HG02973 (cell line): ENCODE measurements around the gene SLC6A18.
"Not testable (repeated sequence)": the region's sequence is repeated elsewhere in the genome, so short reads cannot be mapped to it uniquely, and the experiment has no call there.

ENCODE experiments used
- ATAC-seq: cut with Tn5 transposase; IDR thresholded peaks from one replicate; pipeline ENCODE4 v1.9.1; 2021; ENCODE audit warnings: moderate library complexity; ENCODE audit not compliant: unreplicated experiment

Gene SLC6A18

DNA sequence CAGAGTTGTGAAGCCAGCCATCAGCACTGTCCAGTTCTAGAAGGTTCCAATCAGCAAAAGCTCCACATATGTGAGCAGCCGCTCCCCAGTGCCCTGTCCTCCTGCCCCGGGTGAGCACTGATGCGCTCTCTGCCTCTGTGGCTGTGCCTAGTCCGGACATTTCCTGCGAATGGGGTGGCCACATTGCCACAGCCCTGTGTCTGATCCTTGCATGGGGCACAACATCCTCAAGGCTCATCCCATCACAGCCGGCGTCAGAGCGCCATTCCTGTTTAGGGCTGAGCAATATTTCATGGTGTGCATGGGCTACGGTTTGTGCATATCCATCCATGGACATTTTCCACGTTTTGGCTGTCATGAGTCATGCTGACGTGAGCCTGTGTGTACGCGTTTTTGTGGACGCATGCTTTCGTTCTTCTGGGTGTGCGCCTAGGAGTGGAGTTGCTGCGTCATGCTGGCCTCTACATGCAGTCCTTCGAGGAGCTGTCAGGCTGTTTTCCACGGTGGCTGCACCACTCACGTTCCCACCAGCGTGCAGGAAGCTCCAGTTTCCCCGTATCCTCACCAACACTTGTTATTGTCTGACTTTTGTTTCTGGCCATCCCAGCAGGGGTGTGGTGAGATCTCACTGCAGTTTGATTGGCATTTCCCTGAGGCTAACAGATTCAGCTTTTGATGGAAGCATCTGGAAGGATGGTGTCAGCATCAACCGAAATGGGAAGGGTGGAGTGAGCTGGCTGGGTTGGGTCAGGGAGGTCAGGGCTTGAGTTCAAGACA, 9.7 kb upstream of the SLC6A18 start:
- no peak for ATAC-seq

DNA sequence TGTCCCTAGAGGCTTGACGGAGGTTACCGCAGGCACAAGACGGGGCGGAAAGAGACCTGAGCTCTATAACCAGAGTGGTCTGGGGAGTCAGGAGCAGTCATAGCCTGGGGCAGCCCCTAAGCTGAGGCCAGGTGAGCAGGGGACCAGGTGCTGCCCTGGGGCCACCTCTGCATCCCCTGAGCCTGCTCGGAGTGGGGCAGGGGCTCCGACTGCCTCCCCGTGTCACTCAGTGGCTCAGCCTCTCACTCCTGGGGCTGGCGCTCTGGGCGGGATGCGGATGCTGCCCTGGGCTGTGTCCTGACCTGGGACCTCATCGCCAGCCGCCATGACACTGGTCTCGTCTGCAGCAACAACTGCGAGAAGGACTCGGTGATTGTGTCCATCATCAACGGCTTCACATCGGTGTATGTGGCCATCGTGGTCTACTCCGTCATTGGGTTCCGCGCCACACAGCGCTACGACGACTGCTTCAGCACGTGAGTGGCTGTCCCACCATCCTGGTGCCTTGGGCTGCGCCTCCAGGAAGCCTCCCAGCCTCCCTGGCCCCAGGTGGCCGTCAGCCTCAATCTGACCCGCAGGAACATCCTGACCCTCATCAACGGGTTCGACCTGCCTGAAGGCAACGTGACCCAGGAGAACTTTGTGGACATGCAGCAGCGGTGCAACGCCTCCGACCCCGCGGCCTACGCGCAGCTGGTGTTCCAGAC, 8.8 kb upstream of the SLC6A18 start:
- no peak for ATAC-seq

DNA sequence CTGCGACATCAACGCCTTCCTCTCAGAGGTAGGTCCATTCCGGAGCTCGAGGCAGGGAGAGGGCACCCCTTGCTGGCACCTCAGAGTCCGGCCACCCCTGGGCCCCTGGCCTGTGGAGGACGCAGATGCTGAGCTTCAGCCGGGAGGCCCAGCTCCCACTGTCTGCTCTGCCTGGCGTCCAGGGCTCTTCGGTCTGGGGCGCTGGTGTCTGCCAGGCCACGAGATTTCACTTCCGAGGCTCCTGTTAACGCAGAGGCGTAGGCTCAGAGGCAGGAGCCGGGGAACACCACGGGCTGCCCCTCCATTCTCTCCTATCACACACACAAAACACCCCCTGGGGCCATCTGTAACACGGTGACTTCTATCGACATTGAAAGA, 8.3 kb upstream of the SLC6A18 start:
- no peak for ATAC-seq

DNA sequence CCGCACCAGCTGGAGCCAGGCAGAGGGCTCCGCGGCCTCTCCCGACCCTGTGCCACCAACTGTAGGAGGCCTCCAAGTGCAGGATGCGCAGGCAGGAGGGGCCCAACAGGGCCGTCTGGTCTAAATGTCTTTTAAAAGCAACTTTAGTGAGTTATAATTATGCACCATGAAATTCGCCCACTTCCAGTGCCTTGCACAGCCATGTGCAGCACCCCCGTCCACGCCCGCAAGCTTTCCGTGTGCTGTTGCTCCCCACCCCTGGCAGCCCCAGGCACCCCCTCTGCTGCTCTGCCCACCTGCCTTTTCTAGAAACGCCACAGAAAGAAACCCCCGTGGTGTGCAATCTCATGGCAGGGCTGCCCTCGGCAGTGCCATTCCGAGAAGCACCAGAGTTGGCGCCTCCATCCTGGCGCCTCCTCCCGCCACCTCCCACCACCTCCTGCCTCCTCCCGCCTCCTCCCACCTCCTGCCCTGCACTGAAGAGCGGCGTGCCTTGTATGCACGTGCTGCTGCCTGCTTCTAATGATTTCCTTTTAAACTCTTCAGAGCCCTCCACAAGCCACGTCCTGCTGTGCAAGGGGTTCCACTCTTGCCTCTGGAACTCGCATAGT, 7.5 kb upstream of the SLC6A18 start:
- ATAC-seq: no peak

DNA sequence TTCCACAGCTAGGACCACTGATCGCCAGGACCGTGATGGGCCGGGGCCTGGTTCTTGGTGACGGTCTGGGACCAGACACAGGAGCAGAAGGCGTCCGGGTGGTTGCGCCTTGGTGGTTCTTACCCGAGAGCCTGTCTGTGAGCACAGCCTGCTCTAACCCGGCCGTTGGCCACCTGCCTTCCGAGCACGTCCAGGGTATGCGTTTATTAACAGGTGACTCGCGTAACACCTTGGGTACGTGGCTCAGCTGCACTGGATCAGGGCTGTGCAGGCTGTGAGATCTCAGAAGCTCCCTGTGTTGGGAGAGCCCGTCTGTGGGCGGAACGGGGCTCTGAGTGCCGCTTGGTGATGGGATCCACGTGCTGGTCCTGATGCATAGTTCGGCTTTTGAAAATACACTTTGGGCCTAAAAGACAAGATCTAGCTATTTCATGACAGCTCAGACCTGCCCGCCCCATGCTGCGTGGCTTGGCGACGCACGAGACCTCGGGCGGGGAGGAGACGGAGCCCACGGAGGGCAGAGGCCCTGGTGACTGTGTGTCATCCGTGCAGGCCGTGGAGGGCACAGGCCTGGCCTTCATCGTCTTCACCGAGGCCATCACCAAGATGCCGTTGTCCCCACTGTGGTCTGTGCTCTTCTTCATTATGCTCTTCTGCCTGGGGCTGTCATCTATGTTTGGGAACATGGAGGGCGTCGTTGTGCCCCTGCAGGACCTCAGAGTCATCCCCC, 6.7 kb upstream of the SLC6A18 start:
- ATAC-seq: no peak

DNA sequence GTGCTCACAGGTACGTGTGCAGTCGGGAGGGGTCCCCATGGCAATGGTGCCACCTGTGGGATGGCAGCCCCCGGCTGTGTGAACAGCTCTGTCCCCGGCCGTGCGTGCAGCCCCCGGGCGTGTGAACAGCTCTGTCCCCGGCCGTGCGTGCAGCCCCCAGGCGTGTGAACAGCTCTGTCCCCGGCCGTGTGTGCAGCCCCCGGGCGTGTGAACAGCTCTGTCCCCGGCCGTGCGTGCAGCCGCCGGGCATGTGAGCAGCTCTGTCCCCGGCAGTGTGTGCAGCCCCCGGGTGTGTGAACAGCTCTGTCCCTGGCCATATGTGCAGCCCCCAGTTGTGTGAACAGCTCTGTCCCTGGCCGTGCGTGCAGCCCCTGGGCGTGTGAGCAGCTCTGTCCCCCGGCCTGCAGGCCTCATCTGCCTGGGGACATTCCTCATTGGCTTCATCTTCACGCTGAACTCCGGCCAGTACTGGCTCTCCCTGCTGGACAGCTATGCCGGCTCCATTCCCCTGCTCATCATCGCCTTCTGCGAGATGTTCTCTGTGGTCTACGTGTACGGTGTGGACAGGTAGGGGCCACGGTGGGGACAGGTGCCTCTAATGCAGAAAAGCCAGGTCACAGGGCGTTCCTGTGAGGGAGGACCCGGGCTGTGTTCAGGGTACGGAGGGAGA, 5.9 kb upstream of the SLC6A18 start:
- no peak for ATAC-seq

DNA sequence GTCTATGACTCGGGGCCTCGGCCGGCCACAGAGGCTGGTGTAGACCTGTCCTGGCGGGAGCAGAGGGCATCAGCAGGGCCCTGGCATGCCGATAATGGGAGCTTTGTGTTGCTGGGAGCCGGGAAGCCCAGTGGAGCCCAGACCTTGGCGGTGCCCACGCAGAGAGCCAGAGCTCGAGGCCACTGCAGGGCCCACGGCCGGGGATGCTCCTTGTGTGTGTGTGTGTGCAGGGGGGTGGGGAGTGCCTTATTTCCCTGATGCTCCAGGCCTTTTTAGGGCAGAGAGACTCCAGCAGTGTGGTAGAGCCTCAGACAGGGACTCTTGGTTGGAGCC, 5.4 kb upstream of the SLC6A18 start:
- ATAC-seq: no peak

DNA sequence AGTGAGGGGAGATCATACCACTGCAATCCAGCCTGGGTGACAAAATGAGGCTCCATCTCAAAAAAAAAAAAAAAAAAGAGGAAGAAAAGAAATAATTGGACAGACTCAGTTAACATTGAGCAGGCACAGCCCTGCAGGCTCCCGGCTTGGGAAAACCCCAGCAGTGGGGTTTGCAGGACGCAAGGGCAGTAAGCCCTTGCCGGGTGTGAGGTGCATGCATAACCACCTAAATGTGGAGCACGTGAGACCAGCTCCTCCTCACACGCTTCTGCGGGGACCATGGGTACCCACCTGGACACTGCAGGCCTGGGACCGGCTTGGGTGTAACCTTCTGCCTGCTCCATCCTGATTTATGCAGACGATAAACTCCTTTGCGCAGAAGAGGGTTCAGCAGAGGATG, 4.8 kb upstream of the SLC6A18 start:
- ATAC-seq: no peak

DNA sequence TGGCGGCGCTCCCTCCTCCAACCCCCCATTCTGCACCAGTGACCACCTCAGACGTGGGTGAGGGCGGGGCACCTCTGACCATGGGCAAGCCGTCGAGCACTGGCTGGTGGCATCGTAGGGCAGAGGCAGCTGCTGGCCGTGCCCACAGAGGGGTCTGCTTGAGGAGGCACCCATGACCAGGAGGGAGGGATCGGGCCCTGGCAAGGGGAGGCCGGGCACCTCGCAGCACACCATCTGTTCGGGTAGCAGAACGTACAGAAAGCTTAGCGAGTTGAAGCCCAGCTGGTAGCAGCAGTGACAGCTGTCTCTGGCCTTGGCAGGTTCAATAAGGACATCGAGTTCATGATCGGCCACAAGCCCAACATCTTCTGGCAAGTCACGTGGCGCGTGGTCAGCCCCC, 4.3 kb upstream of the SLC6A18 start:
- ATAC-seq: no peak

DNA sequence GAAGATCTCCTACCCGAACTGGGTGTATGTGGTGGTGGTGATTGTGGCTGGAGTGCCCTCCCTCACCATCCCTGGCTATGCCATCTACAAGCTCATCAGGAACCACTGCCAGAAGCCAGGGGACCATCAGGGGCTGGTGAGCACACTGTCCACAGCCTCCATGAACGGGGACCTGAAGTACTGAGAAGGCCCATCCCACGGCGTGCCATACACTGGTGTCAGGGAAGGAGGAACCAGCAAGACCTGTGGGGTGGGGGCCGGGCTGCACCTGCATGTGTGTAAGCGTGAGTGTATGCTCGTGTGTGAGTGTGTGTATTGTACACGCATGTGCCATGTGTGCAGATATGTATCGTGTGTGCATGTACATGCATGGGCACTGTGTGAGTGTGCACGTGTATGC, 3.5 kb upstream of the SLC6A18 start:
- no peak for ATAC-seq

DNA sequence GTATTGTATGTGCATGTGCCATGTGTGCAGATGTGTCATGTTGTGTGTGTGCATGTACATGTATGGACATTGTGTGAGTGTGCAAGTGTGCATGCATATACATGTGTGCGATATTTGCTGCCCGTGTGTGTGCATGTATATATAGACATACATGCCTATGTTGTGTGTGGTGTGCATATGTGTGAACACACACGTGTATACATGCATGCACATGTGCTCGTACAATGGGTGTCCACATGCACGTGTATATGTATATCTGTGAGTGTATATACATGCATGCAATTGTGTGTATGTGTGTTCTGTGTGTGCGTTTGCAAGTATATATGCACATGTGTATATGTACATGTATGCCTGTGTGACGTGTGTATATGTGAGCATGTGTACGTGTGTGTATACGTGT, 3.0 kb upstream of the SLC6A18 start:
- ATAC-seq: no peak

DNA sequence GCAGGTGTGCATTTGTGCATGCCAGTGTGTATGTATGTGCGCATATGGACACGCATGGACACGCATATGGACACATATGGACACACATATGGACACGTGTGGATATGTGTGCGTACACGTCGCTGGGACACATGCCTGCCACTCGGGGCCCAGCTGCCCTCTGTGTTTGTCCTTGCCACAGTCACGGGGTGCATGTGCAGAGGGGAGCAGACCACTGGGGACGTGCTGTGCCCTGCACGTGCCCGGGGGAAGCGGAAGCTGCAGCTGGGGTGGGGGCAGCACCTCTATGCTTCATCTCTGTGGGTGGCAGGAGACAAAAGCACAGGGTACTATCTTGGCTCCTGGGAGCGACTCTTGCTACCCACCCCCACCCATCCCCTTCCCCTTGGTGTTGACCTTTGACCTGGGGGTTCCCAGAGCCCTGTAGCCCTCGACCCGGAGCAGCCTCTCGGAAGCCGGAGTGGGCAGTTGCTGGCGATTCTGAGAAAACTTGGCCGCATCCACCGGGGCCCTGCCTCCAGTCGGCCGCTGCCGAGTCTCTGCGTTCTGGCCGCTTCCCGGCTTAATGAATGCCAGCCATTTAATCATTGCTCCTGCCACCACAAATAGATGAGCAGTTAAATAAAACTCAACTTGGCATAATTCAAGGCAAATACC, 2.4 kb upstream of the SLC6A18 start:
- ATAC-seq: no peak

DNA sequence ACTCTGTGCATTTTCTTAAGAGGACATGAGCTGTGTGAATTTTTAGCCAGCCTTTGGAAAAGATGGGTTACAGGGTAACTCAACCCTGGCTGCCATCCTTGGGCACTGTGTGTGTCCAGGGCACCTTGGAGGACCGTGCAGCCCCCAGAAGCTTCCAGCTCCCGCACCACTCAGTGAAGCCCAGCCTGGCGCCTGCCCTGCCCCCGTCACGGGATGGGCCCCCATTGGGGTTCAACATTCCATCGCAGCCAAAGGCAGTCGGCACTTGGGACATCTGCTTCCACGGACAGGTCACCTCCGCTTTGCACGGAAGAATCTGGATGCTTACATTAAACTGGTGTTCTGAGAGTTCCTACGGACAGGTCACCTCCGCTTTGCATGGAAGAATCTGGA, 1.9 kb upstream of the SLC6A18 start:
- ATAC-seq: no peak

DNA sequence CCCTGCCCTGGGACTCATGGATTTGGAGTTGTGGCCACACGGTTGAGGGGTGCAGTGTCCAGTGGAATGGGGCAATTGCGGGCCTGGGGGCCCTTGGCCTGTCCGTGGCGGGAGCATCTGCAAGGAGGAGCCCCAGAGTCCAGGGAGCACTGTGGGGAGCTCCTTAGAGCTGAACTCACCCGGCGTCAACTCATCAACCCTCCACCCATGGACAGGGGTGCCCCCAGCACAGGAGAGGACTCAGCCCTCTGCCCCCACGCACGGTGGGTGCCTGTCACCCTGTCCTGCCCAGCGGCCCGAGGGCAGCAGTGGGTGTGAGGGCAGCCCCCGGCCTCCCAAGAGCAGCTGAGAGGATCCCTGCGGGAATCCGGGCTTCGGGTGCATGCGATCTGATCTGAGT, 550 bp upstream of the SLC6A18 start:
- no peak for ATAC-seq

DNA sequence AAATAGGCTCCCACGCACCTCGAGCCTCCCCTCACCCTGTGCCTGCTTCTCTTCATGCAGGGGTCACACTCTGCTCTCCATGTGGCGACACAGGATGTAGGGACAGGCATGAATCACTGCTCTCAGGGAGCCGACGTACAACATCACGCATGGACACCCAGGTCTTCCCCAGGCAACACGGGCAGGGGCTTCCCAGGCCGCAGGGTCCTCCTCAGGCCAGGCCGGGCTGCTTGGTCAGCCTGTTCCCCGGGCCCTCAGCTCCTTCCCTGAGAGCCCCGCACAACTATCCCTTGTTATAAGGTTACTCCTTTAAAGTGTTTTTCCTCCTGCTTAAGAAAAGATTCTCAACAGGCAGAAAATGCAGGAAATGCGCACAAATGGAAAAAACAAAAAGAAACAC, 1.1 kb downstream of the SLC6A18 start:
- no peak for ATAC-seq

DNA sequence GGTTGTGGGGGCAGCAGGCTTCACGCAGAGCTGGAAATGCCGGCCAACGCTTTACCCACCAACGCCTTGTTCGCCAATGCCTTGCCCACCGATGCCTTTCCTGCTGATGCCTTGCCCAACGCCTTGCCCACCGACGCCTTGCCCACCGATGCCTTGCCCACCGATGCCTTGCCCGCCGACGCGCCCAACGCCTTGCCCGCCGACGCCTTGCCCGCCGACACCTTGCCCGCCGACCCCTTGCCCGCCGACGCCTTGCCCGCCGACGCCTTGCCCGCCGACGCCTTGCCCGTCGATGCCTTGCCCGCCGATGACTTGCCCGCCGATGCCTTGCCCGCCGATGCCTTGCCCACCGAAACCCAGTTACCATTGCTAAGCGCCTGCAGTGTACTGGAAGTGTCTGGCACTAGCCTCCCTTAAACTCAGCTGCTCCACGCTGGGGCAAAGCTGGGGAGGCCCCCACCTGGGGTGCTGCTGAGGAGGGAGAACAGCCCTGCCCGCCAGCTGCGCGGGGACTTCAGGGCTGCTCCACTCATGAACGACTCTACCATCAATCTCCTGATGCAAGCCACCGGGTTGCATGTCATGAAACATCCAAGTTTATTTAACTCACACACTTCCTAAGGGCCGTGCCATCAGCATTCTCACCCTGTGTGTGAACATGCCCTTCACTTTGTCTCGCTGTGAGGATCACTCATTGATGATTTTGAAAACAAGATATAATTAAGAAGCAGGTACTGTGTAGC, 1.8 kb downstream of the SLC6A18 start:
- no peak for ATAC-seq

DNA sequence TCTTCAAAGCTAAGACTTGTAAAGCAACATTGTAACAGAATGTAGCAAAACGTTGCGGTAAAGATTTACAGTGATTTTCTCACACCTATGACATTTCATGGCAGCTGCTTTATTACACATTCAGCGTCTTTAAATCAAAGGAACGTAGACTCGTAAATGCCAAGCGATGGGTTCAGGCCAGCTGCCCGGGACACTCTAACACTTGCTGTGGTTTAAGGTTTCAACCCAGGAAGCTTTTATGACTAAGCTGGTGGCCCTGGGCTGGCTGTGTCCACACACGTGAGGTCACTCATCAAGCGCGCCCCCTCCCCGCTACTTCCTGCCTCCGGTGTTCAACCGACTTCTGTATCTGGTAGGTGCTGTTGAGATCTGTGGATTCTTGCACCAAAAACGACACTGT, 2.5 kb downstream of the SLC6A18 start:
- no peak for ATAC-seq

DNA sequence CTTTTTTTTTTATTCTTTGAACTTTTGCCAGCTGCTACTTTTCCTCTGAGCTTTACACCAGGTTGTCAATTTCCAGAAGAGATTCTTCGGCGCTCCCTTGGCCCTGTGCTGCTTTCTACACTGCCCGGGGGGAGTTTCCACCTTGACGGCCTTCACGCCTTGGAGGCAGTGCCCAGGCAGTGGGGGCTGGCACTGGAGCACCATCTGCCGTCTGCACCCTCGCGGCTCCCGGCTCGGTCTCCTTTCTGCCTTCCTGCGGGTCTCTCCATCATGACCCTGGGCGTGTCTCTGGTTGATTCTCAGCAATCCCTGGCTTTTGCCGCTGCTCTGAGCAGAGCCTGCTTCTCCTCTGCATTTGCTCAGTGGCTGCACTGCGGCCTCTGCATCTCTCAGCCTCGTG, 2.9 kb downstream of the SLC6A18 start:
- no peak for ATAC-seq

DNA sequence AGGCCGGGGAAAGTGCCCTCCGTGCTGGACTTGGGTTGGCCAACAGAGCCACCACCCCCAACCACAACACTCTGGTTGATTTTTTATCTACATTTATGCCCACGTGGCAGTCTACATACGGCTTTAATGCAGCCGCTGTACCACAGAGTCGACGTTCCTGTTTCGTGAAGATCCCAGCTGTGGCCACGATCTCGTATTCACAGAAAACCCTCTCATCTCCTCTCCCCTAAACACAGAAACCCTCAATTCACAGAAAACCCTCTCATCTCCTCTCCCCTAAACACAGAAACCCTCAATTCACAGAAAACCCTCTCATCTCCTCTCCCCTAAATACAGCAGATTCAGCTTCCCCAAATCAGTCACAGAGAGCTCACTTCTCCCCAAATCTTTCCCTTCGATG, 3.8 kb downstream of the SLC6A18 start:
- ATAC-seq: not testable (repeated sequence)

DNA sequence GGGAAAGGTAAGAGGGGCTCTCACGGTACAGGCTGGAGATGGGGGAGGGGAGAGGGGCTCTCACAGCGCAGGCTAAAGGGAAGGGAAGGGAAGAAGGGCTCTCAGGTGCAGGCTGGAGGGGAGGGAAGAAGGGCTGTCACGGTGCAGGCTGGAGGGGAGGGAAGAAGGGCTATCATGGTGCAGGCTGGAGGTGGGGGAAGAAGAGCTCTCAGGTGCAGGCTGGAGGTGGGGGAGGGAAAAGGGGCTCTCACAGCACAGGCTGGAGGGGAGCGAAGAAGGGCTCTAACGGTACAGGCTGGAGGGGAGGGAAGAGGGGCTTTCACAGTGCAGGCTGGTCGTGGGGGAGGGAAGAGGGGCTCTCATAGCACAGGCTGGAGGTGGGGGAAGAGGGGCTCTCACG, 4.6 kb downstream of the SLC6A18 start:
- ATAC-seq: no peak
